NCI-H1694 treated with DMSO at 0.1 percent for 48 hours (cell line): ENCODE results near the gene FNBP1.
A peak's percentile ranks its signal among the peaks of the same experiment; 100 is the strongest.
"Not testable (repeated sequence)": the region's sequence is repeated elsewhere in the genome, so short reads cannot be mapped to it uniquely, and the experiment has no call there.

Experiments
- DNase-seq: peaks from one replicate; lab custom pipeline; 2025; lab: John Stamatoyannopoulos, UW

The FNBP1 gene

DNA sequence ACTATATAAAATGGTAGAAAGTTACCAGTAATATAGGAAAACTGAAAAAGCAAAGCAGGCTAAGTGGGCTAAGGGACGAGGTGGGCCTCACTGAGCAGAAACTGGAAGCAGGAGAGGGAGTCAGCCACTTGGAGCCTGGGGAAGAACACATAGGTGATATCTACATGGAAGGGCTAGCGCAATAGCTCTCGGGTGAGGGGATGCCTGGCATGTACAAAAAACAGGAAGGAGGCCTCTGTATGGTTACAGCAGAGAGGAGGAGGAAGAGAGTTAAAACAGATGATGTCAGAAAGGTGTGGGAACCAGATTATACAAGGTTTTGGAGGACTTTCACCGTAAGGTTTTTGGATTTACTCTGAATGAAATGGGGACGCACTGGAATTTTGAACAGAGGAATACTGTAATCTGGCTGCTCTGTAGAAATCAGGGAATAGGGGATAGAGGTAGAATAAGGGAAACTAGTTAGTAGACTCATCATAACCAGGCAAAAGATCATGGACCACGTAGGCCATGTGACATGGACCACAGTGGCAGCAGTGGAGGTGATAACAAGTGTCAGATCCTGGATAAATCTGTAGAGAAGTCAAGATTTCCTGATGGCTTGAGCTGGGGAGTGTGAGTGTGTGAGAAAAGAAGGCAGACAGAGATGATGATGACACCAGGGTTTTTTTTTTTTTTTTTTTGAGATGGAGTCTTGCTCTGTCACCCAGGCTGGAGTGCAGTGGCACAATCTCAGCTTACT lies 52.5 kb downstream of the FNBP1 start:
- no peak for DNase-seq

DNA sequence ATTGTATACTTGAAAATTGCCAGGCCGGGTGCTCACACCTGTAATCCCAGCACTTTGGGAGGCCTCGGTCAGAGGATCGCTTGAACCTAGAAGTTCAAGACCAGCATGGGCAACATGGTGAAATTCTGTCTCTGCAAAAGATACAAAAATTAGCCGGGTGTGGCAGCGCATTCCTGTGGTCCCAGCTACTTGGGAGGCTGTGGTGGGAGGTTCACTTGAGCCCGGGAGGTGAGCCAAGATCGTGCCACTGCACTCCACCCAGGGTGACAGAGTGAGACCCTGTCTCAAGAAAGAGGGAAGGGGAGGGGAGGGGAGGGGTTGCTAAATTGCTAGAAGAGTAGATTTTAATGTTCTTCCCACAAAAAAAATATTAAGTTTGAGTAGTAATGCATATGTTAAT lies 53.2 kb downstream of the FNBP1 start:
- no peak for DNase-seq

DNA sequence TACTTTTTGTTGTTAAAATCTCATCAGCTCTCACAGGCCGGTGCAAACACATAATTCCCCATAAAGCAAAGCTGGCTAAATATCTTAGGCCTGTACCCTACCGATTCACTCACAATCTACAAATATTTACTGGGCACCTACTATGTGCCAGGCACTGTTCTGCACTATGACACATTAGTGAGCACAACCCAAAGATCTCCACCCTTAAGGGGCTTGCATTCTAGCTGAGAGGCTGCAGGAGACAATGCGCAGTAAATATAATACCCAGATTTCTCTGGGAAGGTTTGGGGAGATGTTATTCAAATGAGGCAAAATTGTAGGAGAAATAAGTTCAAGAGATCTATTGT lies 53.7 kb downstream of the FNBP1 start:
- no peak for DNase-seq

DNA sequence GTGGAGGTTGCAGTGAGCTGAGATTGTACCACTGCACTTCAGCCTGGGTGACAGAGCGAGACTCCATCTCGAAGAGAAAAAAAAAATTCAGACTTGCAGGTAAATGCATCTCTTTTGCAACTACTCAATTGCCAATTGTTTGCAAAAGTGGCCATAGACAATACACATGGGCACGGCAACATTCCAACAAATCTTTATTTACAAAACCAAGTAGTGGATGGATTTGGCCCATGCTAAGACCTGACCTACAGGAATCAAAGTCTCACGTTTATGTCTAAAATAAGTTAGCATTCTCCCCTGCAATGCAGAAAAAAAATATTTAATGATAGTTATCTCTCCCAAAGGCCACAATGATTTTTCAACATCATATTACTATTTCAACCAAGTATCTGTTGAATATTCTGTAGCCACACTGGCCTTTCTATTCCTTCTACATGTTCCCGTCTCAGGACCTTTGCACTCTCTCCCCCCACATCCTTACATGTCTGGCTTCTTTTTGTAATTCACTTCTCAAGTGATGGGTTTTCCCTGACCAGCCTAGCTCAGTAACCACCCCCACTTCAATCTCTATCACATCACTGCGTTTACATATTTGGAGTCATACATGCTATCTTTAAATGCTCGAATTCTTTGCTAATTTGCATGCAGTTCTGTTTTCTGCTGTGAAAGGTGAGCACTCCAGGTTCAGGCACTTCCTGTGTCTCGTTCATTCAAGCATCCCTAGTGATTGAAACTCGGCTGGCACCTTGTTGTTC lies 54.2 kb downstream of the FNBP1 start:
- no peak for DNase-seq

DNA sequence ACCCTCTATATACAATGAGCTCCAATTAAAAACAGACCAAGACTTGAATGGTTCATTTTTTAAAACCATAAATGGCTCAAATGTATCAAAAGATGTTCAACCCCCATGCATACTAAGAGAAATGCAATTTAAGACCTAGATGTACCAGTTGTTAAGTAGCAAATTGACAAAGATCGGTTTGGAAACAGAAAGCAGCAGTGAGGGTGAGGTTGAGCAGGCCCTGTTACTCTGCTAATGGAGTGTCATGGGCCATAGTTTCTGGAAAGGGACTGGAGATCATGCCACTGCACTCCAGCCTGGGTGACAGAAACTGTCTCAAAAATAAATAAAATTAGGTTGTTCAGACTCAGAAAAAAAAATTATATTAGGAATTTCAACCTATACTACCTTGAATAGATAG lies 55.0 kb downstream of the FNBP1 start:
- no peak for DNase-seq

DNA sequence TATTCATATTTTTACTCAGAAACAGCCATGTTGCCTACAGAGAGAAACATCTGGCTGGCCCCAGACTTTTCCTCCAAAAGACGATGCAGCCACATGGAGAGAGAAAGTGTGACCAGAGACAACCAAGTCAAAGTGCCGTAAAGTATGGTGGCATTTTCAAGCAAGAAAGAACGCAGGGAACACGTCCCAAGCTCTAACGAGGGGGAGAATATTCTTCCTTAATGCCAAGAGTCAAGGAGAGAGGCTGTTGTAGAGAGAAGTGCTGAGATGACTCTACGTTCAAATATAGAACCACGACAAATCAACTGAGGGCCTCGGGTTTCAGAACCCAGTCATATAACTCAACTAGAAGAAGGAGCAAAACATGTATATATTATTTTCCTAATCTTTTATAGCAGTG lies 55.9 kb downstream of the FNBP1 start:
- no peak for DNase-seq

DNA sequence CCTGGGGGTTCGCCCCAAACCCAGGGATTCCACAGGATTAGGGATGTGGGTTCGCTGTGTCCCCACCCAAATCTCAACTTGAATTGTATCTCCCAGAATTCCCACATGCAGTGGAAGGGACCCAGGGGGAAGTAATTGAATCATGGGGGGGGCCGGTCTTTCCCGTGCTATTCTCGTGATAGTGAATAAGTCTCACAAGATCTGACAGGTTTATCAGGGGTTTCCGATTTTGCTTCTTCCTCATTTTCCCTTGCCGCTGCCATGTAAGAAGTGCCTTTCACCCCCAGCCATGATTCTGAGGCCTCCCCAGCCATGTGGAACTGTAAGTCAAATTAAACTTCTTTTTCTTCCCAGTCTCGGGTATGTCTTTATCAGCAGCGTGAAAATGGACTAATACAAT lies 58.4 kb downstream of the FNBP1 start:
- not testable (repeated sequence) for DNase-seq

DNA sequence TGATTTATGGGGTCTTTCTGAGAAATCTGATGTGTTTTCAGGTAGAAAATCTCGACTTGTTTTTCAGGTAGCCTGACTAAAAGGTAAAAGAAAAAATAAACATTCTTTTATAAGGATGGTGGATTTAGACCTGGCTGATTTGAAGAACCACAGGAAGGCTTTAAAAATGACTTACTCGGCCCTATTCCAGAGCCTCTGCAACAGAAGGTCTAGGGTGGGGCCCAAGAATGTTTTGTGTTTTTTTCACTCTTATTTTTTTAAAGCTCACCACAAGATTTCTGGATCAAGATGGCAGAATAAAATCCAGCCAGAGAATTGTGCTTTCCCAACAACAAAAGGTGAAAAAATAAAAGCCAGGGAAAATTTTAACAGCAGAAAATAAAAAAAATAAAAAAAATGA lies 59.1 kb downstream of the FNBP1 start:
- no peak for DNase-seq

DNA sequence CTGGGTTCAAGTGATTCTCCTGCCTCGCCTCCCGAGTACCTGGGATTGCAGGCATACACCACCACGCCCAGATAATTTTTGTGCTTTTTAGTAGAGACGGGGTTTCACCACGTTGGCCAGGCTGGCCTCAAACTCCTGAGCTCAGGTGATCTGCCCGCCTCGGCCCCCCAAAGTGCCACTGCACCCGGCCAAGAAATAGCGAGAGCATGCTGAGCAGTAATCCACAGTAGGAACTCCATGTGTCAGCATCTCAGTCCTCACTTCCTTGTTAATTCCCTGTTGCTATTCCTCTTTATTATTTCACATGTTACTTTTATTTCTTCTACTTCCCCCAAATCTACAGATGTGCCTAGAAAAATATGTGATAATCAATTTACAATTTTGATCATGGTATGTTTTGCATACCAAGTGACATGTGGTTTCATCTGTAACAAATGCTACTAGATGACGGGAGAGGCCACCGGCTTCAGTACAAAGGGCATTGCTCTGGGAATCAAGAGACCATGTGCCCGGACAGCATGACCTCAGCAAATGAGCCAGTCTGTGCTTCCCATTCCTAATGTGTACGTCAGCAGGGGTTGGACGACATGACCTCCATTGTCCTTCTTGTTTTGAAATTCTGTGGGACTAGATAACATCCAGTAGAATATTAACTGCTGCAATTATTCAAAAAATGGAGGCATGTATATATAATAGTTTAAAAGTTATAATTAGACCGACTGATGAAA lies 61.6 kb downstream of the FNBP1 start:
- no peak for DNase-seq

DNA sequence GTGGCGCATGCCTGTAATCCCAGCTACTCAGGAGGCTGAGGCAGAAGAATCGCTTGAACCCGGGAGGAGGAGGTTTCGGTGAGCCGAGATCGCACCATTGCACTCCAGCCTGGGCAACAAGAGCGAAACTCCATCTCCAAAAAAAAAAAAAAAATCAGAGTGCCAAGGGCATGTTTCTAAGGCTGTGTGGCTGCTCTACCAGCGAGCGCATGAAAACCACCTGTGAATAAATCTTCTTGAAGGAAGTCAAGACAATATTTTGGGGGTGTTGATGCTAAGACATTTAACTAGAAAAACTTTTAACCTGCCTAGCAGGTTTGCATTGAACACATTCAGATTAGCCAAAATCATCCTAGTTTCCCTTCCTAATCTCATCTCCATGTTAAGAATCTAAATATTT lies 62.8 kb downstream of the FNBP1 start:
- not testable (repeated sequence) for DNase-seq

DNA sequence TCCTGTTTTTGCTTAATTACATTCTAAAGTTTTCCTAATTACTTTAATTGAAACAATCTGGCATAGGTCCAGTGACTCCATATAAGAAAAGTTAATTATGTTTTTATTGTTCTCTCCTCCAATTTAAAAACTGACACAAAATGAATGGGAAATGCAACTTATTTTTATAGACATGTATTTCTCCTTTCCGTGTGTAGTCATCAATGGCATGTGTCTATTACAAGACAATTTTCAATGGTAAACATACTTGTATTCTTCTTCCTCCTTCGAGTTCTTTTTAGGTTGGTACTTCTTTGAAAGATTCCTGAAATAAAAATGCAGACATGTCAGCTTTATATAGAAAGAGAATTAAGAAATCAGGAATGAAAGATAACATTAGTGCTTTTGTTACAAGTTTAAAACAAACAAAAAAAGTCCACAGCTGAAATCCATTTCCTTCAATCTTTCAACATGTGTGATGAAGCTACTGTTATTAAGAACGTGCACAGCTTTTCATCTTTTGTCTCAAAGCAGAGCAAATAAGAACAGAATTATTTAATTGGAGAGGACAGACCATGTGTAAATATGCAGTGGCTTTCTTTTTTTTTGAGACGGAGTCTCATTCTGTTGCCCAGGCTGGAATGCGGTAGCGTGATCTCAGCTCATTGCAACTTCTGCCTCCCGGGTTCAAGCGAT lies 63.8 kb downstream of the FNBP1 start:
- DNase-seq: no peak

DNA sequence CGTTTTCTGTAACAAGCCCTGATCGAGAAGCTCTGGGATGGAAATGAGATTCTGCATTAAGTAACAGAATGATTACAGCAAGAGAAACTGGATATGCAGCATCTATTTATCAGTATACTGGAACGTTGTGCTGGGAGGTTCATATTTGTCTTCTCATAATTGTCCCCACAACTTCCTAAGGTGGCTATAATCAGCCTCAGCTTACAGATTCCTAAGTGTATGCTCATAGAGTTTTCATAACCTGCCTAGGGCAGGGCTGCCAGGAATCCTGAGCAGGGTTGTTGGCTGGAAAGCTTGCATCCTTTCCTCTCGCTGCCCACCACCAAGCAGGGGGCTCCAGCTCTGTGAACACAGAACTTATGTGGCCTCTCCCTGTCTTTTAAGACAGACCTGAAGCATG lies 70.2 kb downstream of the FNBP1 start:
- peak; percentile 8 for DNase-seq

DNA sequence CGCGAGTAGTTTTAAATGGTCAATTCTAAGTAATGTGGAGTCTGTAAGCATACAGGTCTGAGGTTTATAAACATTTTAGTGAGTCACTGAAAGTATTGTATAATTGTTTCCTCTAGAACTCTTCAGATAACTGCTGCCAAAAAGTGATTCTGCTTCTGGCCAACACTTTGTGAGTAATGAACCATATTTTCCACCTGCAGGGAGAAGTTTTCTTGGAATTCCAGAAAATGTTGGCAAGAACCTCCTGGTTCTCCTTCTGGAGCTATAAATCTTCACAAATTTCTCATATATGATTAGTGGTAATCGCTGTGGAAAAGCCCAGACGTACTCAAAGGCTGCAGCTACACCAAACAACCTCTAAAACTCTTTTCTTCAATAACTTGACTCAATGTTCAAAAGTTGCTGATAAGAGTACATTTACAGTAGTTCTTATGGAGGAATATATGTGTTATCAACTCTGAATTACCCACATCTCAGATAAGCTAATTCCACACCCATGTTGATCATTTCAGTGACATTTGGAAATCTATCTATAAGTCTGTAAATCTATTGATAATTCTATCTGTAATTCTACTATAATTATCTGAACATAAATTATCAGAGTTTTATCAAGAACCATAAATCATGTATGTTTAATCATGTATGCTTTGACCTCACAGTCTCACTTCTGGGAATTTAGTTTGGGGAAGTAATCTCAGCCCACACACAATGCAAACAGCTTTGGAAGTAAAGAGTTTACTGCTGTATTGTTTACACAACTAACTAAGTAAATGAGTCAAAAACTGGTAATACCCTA lies 74.1 kb downstream of the FNBP1 start:
- no peak for DNase-seq

DNA sequence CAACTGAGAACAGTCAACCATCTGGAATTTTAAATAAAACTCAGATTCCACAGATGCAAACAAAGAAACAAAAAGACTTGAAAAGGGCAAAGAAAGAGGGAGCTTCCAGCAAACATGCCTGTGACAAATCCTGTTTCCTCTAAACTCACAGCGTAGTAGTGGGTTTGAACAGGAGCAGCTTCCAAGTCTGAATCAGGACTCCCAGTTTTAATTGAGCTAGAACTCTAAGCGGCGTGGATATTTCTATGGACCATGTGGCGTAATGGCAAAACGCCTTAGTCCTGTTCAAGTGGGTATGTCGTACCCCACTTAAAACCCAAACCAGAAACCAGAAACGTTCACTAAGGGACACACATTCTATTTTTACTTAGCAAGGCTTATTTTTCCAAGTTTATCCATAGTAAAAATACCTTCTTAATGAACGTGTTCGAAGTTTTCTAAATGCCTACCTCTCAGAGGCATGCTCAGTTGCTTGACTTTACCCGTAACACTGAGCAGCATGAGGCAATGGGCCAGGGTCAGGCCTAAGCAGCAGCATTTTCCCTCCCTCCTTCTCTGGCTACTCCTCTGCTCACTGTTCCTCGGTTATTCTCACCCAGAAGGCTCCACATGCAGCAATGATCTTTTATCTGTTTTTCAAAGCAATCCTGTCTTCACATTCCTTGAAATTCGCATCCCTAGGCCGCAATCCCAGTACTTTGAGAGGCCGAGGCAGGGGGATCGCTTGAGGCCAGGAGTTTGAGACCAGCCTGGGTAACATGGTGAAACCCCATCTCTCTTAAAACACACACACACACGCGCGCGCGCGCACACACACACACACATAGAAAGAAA lies 77.9 kb downstream of the FNBP1 start:
- DNase-seq: no peak

DNA sequence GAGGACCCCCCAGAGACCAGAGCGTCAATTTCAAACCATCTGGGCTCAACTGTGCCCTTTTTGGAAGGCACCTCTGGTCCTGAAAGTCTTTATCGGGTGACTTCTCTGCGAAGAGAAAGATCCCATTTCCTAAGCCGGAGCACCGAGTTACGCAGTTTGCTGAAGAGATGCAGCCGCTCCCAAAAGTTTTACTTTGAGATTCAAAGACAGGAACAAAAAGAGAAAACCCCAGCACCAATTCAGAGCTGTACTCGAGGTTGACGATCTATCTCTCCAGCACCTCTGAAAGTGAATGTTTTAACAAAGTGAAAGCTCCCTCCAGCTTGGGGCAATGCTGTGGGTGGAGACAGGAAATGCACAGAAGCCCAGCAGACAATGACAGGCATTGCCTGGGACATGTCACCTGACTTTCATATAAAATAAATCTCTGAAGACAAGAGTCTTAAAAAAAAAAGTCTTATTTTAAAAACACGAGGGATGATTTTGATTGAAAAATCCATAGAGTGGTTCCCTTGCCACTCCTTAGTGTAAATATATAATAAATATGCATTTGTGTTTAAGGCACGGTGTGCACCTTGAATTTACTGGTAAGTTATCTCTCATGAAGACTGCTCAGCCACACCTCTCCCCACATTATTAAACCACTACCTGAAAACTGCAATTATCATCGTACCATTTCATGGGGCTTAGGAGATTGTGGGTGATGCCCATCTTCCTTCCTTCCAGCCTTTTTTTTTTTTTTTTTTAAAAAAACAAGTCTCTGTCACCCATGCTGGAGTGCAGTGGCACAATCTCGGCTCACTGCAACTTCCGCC lies 79.9 kb downstream of the FNBP1 start:
- no peak for DNase-seq

DNA sequence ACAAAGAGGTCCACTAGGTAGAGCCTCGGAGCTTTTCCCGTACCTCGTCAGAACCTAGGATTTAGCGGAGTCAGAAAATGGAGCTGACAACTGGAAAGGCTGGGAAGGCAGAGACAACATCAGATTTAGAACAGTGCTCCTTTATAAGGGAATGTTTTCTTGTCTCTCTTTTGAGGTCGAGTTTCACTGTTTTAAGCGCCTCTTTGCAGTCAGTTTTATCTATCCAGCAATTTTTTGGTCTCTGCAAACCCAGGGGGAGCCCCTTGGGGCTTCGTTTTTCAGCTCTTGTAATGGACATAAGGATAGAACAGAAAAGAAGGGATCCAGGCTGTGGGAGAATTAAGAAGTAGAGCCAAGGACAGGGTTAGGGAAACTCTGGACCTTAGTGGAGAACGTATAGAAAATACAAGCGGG lies 80.5 kb downstream of the FNBP1 start:
- DNase-seq: no peak

DNA sequence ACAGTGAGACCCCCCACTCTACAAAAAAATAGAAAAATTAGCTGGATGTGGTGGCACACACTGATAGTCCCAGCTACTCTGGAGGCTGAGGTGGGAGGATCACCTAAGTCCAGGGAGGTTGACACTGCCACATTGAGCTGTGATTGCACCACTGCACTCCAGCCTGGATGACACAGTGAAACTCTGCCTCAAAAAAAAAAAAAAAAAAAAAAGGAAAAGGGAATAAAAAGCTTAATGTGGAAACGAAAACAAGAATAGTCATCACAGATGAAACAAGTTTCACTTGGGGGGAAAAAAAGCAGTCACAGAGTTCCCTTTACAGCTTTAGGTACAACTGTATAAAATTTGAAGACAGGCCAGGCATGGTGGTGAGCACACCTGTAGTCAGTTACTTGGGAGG lies 84.2 kb downstream of the FNBP1 start:
- no peak for DNase-seq

DNA sequence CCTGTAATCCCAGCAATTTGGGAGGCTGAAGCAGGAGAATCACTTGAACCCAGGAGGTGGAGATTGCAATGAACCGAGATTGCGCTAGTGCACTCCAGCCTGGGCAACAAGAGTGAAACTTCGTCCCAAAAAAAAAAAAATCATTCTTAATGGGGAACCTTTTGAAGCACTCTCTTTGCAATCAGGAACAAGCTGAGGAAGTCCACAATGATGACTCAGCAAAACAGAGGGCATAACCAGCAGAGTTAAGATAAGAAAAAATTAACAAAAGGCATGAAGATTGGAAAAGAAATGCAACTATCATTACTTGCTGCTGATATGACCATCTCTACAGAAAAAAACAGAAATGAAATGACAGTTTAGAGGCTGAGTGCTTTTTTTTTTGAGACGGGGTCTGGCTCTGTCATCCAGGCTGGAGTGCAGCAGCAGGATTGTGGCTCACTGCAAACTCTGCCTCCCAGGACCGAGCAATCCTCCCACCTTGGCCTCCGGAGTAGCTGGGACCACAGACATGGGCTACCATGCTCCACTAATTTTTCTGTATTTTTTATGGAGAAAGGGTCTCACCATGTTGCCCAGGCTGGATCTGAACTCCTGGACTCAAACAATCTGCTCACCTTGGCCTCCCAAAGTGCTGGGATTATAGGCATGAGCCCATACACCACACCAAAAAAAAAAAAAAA lies 88.0 kb downstream of the FNBP1 start:
- no peak for DNase-seq

DNA sequence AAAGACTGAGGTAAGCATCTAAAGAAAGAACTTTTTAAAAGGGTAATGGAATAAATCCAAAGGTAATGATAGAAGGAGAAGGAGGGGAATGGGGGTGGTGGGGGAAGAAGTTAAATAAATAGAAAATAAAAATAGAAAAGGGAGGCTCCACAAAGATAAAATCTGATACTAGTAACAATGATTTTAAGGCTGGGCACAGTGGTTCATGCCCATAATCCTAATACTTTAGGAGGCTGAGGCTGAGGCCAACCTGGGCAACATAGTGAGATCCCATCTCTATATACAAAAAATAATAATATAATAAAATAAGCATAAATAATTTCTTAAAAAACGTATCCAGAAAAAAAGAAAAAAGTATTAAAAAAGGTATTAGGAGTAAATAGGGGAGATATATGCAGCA lies 89.3 kb downstream of the FNBP1 start:
- DNase-seq: no peak
